ENCODE results near the gene TSHR. TPM values are rescaled to one million over a fixed set of nuclear protein-coding genes. Genes with fewer than 3 reads are reported as not detected.

TSHR gene
- total RNA-seq, 2 experiments from 2014 or later: 4.9 to 40.0 TPM

DNA sequence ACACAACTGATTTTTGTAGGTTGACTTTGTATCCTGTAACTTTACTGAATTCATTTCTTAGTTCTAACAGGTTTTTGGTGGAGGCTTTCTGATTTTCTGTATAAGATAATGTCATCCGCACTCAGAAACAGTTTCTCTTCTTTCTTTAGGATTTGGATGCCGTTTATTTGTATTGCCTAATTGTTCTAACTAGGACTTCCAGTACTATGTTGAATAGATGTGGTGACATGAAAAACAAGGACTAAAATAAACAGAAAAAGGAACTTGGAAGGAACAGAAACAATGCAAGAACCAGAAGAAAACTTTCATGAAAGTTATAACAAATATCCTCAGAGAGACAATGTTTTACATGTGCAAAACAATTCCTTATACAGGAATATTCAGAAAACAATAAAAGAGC is 165.1 kb downstream of the TSHR start:
- POLR2A ChIA-PET: no interaction called here
- H2AFZ ChIP-seq (ENCODE audit: low read length): no peak overlapping the region

GRCh38 chr14:81122326-81122725 is 166.9 kb downstream of the TSHR start:
- Histone ChIP-seq H3K4me3 (ENCODE audit: low read depth, low read length, poor library complexity, severe bottlenecking) (no peak overlapping the region), H2AFZ (ENCODE audit: low read length) (peak overlapping the region; percentile 12; the same call in 1 of the 2 replicates), H3K4me1 (ENCODE audit: insufficient read depth, low read length, poor library complexity, severe bottlenecking) (peaks cover 29% of the 10 kb centered on the region), H3K36me3 (ENCODE audit: insufficient read depth, low read length) (no peaks in the 10 kb centered on the region; the same call in 1 of the 2 replicates), H3K9me2 (ENCODE audit: insufficient read depth, low read length) (no peaks in the 10 kb centered on the region), H3K79me2 (ENCODE audit: insufficient read depth, low read depth, low read length) (no peaks in the 10 kb centered on the region), H3K9me3 (ENCODE audit: low read length) (peaks cover 7% of the 10 kb centered on the region; the same call in 1 of the 2 replicates), H4K20me1 (ENCODE audit: insufficient read depth, low read length) (no peaks in the 10 kb centered on the region), H3K4me2 (ENCODE audit: low read length) (peak overlapping the region; percentile 27; the same call in 1 of the 2 replicates), H3K27ac (ENCODE audit: low read depth, low read length, poor library complexity, severe bottlenecking) (no peak overlapping the region)
- ChIA-PET POLR2A (no interaction called here), CTCF (ENCODE audit: unreplicated experiment) (no interaction called here)
- DNase-seq (ENCODE audit: low spot score): peak; percentile 46
- TF ChIP-seq, protein P1, sequence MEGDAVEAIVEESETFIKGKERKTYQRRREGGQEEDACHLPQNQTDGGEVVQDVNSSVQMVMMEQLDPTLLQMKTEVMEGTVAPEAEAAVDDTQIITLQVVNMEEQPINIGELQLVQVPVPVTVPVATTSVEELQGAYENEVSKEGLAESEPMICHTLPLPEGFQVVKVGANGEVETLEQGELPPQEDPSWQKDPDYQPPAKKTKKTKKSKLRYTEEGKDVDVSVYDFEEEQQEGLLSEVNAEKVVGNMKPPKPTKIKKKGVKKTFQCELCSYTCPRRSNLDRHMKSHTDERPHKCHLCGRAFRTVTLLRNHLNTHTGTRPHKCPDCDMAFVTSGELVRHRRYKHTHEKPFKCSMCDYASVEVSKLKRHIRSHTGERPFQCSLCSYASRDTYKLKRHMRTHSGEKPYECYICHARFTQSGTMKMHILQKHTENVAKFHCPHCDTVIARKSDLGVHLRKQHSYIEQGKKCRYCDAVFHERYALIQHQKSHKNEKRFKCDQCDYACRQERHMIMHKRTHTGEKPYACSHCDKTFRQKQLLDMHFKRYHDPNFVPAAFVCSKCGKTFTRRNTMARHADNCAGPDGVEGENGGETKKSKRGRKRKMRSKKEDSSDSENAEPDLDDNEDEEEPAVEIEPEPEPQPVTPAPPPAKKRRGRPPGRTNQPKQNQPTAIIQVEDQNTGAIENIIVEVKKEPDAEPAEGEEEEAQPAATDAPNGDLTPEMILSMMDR (conservative IDR thresholded peaks at IDR 0.05; ENCODE audit: low read length): no peak
- no peak for TF ChIP-seq EZH2phosphoT487 (IDR thresholded peaks at IDR 0.05; ENCODE audit: borderline replicate concordance, low read depth, low read length)
- intact Hi-C loops (cut with micrococcal nuclease; ENCODE audit: unreplicated experiment): no loop called here
- BruUV-seq (replicated peaks): no TSS peak

More for the DNA sequence above, 165.1 kb downstream of the TSHR start:
- Histone ChIP-seq H4K20me1 (ENCODE audit: insufficient read depth, low read length) (no peaks in the 10 kb centered on the region), H3K9me2 (ENCODE audit: insufficient read depth, low read length) (no peaks in the 10 kb centered on the region), H3K4me1 (ENCODE audit: insufficient read depth, low read length, poor library complexity, severe bottlenecking) (peaks cover 20% of the 10 kb centered on the region), H3K27ac (ENCODE audit: low read depth, low read length, poor library complexity, severe bottlenecking) (no peak overlapping the region), H3K9me3 (ENCODE audit: low read length) (peaks cover 7% of the 10 kb centered on the region; the same call in 1 of the 2 replicates), H3K36me3 (ENCODE audit: insufficient read depth, low read length) (no peaks in the 10 kb centered on the region; the same call in 1 of the 2 replicates), H3K4me2 (ENCODE audit: low read length) (no peak overlapping the region), H3K79me2 (ENCODE audit: insufficient read depth, low read depth, low read length) (no peaks in the 10 kb centered on the region), H3K4me3 (ENCODE audit: low read depth, low read length, poor library complexity, severe bottlenecking) (no peak overlapping the region)
- no TSS peak for BruUV-seq (replicated peaks)
- CTCF ChIA-PET (ENCODE audit: unreplicated experiment): no interaction called here
- TF ChIP-seq, protein P1 (conservative IDR thresholded peaks at IDR 0.05; ENCODE audit: low read length): no peak
- no peak for TF ChIP-seq EZH2phosphoT487 (IDR thresholded peaks at IDR 0.05; ENCODE audit: borderline replicate concordance, low read depth, low read length)
- intact Hi-C loops (cut with micrococcal nuclease; ENCODE audit: unreplicated experiment): no loop called here
- DNase-seq (ENCODE audit: low spot score): no peak

GRCh38 chr14:81123811-81124210 is 168.4 kb downstream of the TSHR start:
- POLR2A ChIA-PET: interaction anchor here (1.0 kb wide), 1 partner anchor 25 kb away, joined by 3 read pairs; no protein-coding TSS in a partner anchor

More at GRCh38 chr14:81123811-81124210, 168.4 kb downstream of the TSHR start:
- TF ChIP-seq EZH2phosphoT487 (IDR thresholded peaks at IDR 0.05; ENCODE audit: borderline replicate concordance, low read depth, low read length): no peak
- TF ChIP-seq, protein P1 (conservative IDR thresholded peaks at IDR 0.05; ENCODE audit: low read length): no peak
- no peak for DNase-seq (ENCODE audit: low spot score)
- H3K4me3 ChIP-seq (ENCODE audit: low read depth, low read length, poor library complexity, severe bottlenecking): no peak overlapping the region
- no peaks in the 10 kb centered on the region for H3K9me2 ChIP-seq (ENCODE audit: insufficient read depth, low read length)
- CTCF ChIA-PET (ENCODE audit: unreplicated experiment): no interaction called here
- H3K9me3 ChIP-seq (ENCODE audit: low read length): peaks cover 7% of the 10 kb centered on the region; the same call in 1 of the 2 replicates
- H4K20me1 ChIP-seq (ENCODE audit: insufficient read depth, low read length): no peaks in the 10 kb centered on the region
- peaks cover 29% of the 10 kb centered on the region for H3K4me1 ChIP-seq (ENCODE audit: insufficient read depth, low read length, poor library complexity, severe bottlenecking)
- H2AFZ ChIP-seq (ENCODE audit: low read length): no peak overlapping the region
- no peaks in the 10 kb centered on the region; the same call in 1 of the 2 replicates for H3K36me3 ChIP-seq (ENCODE audit: insufficient read depth, low read length)
- no TSS peak for BruUV-seq (replicated peaks)
- no peak overlapping the region for H3K27ac ChIP-seq (ENCODE audit: low read depth, low read length, poor library complexity, severe bottlenecking)
- H3K79me2 ChIP-seq (ENCODE audit: insufficient read depth, low read depth, low read length): no peaks in the 10 kb centered on the region
- H3K4me2 ChIP-seq (ENCODE audit: low read length): no peak overlapping the region
- intact Hi-C loops (cut with micrococcal nuclease; ENCODE audit: unreplicated experiment): no loop called here

All from OCI-LY7 (cell line).